ENCODE data around the gene ASCL2.

DNA sequence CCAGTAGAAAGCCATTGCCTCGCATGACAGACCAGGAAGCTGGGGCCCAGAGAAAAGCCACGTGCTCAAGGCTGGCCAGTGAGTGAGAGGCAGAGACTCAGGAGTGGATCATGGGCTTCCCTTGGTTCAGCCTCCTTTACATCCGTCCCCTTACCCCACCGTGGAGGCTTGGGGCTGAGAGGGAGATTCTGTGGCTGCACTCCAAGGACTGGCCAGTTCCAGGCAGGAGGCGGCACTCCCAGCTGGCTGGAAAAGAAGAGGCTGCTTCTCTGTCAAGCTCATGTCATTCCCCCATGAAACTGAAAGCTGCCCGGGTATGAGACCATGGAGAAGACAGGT lies 6.6 kb upstream of the ASCL2 start:
- TF ChIP-seq CTCF (IDR thresholded peaks at IDR 0.05): no peak
- no peak for TF ChIP-seq POLR2AphosphoS5 (IDR thresholded peaks at IDR 0.05)
